SU-DHL-6 (cell line): ENCODE data around the gene EPS8.

Source experiments
- CTCF ChIP-seq: fragments of 200-600 bp; sonication (generic); IDR thresholded peaks from one replicate; pipeline ENCODE4 v1.5.1; 2017; ENCODE audit warnings: antibody characterized with exemption, mild to moderate bottlenecking, low read length, moderate library complexity; ENCODE audit not compliant: insufficient read depth, poor library complexity, severe bottlenecking
- EZH2phosphoT487 ChIP-seq: fragments of 200-600 bp; sonication (generic), shearing (Covaris generic); conservative IDR thresholded peaks from 2 replicates; pipeline ENCODE4 v1.6.1; 2018; ENCODE audit warnings: mild to moderate bottlenecking, antibody characterized with exemption, low read length, moderate library complexity, mixed read lengths

GRCh38 chr12:15698377-15698871 is 90.8 kb downstream of the EPS8 start:
- TF ChIP-seq CTCF (no peak), EZH2phosphoT487 (no peak)
